HEK293 (cell line): ENCODE measurements around the gene CYP27B1.

Experiments
- CTCF ChIP-seq: fragments of 450-650 bp; formaldehyde crosslinking; IDR thresholded peaks from 2 replicates; pipeline ENCODE4 v1.5.1; 2016; ENCODE audit warnings: missing biosample characterization, missing genetic modification characterization
- GLI4 ChIP-seq: fragments of 450-650 bp; formaldehyde crosslinking; IDR thresholded peaks from 2 replicates; pipeline ENCODE4 v1.5.1; 2016; ENCODE audit warnings: missing biosample characterization, missing genetic modification characterization
- HOXC10 ChIP-seq: sonication (generic); formaldehyde crosslinking; IDR thresholded peaks from 2 replicates; pipeline ENCODE4 v1.8.1; 2023; ENCODE audit warnings: mild to moderate bottlenecking, missing genetic modification reagents
- IKZF3 ChIP-seq: fragments of 450-650 bp; IDR thresholded peaks from 2 replicates; pipeline ENCODE4 v1.5.0; 2018; ENCODE audit warnings: missing biosample characterization, mild to moderate bottlenecking, missing genetic modification characterization, moderate library complexity
- KLF10 ChIP-seq: fragments of 450-650 bp; IDR thresholded peaks from 2 replicates; pipeline ENCODE4 v1.5.1; 2018; ENCODE audit warnings: missing biosample characterization, mild to moderate bottlenecking, missing genetic modification characterization
- MEIS1 ChIP-seq: sonication (generic); formaldehyde crosslinking; IDR thresholded peaks from 2 replicates; pipeline ENCODE4 v1.8.1; 2022; ENCODE audit warnings: missing genetic modification reagents, mild to moderate bottlenecking, borderline replicate concordance
- OVOL3 ChIP-seq: fragments of 450-650 bp; formaldehyde crosslinking; IDR thresholded peaks from 2 replicates; pipeline ENCODE4 v1.5.1; 2016; ENCODE audit warnings: missing biosample characterization, missing genetic modification characterization
- RBAK ChIP-seq: fragments of 450-650 bp; formaldehyde crosslinking; IDR thresholded peaks from 2 replicates; pipeline ENCODE4 v1.5.1; 2016; ENCODE audit warnings: missing biosample characterization, missing genetic modification characterization
- SETDB1 ChIP-seq: IDR thresholded peaks from one replicate; pipeline ENCODE4 v1.6.1; 2017; ENCODE audit warnings: mild to moderate bottlenecking, low read length, moderate library complexity, mixed read lengths; ENCODE audit not compliant: insufficient read length
- SP2 ChIP-seq: fragments of 450-650 bp; formaldehyde crosslinking; IDR thresholded peaks from 2 replicates; pipeline ENCODE4 v1.5.1; 2016; ENCODE audit warnings: missing biosample characterization, missing genetic modification characterization
- ZBTB11 ChIP-seq: fragments of 450-650 bp; formaldehyde crosslinking; conservative IDR thresholded peaks from 2 replicates; pipeline ENCODE4 v1.5.1; 2016; ENCODE audit warnings: low read depth, missing biosample characterization, missing genetic modification characterization
- ZBTB7A ChIP-seq: fragments of 450-650 bp; formaldehyde crosslinking; IDR thresholded peaks from 2 replicates; pipeline ENCODE4 v1.5.1; 2016; ENCODE audit warnings: low read depth, missing biosample characterization, missing genetic modification characterization
- ZFP3 ChIP-seq: fragments of 450-650 bp; formaldehyde crosslinking; IDR thresholded peaks from 2 replicates; pipeline ENCODE4 v1.5.1; 2016; ENCODE audit warnings: low read depth, missing biosample characterization, missing genetic modification characterization
- ZFP37 ChIP-seq: fragments of 450-650 bp; formaldehyde crosslinking; IDR thresholded peaks from 2 replicates; pipeline ENCODE4 v1.5.1; 2016; ENCODE audit warnings: missing biosample characterization, missing genetic modification characterization
- ZNF112 ChIP-seq: fragments of 450-650 bp; formaldehyde crosslinking; IDR thresholded peaks from 2 replicates; pipeline ENCODE4 v1.5.0; 2017; ENCODE audit warnings: missing biosample characterization, missing genetic modification characterization
- ZNF114 ChIP-seq: fragments of 450-650 bp; formaldehyde crosslinking; IDR thresholded peaks from 2 replicates; pipeline ENCODE4 v1.5.0; 2017; ENCODE audit warnings: missing biosample characterization, missing genetic modification characterization
- ZNF138 ChIP-seq: fragments of 450-650 bp; formaldehyde crosslinking; IDR thresholded peaks from 2 replicates; pipeline ENCODE4 v1.5.1; 2016; ENCODE audit warnings: missing biosample characterization, missing genetic modification characterization, borderline replicate concordance
- ZNF157 ChIP-seq: fragments of 450-650 bp; formaldehyde crosslinking; IDR thresholded peaks from 2 replicates; pipeline ENCODE4 v1.5.1; 2016; ENCODE audit warnings: missing biosample characterization, missing genetic modification characterization
- ZNF174 ChIP-seq: fragments of 450-650 bp; formaldehyde crosslinking; IDR thresholded peaks from 2 replicates; pipeline ENCODE4 v1.5.0; 2017; ENCODE audit warnings: missing biosample characterization, mild to moderate bottlenecking, missing genetic modification characterization
- ZNF223 ChIP-seq: fragments of 450-650 bp; formaldehyde crosslinking; IDR thresholded peaks from 2 replicates; pipeline ENCODE4 v1.5.1; 2016; ENCODE audit warnings: missing biosample characterization, missing genetic modification characterization
- ZNF23 ChIP-seq: fragments of 450-650 bp; formaldehyde crosslinking; IDR thresholded peaks from 2 replicates; pipeline ENCODE4 v1.5.1; 2016; ENCODE audit warnings: missing biosample characterization, missing genetic modification characterization, borderline replicate concordance
- ZNF292 ChIP-seq: fragments of 450-650 bp; formaldehyde crosslinking; IDR thresholded peaks from 2 replicates; pipeline ENCODE4 v1.5.1; 2016; ENCODE audit warnings: low read depth, missing biosample characterization, missing genetic modification characterization, borderline replicate concordance
- ZNF37A ChIP-seq: fragments of 450-650 bp; IDR thresholded peaks from 2 replicates; pipeline ENCODE4 v1.5.1; 2018; ENCODE audit warnings: missing biosample characterization, missing genetic modification characterization
- ZNF391 ChIP-seq: fragments of 450-650 bp; formaldehyde crosslinking; IDR thresholded peaks from 2 replicates; pipeline ENCODE4 v1.5.1; 2016; ENCODE audit warnings: low read depth, missing biosample characterization, missing genetic modification characterization, borderline replicate concordance
- ZNF416 ChIP-seq: fragments of 450-650 bp; formaldehyde crosslinking; IDR thresholded peaks from 2 replicates; pipeline ENCODE4 v1.5.1; 2016; ENCODE audit warnings: missing biosample characterization, missing genetic modification characterization
- ZNF433 ChIP-seq: fragments of 450-650 bp; formaldehyde crosslinking; IDR thresholded peaks from 2 replicates; pipeline ENCODE4 v1.5.1; 2016; ENCODE audit warnings: missing biosample characterization, missing genetic modification characterization, low read depth
- ZNF529 ChIP-seq: fragments of 450-650 bp; formaldehyde crosslinking; IDR thresholded peaks from 2 replicates; pipeline ENCODE4 v1.5.1; 2017; ENCODE audit warnings: missing genetic modification characterization, missing biosample characterization; ENCODE audit not compliant: insufficient replicate concordance
- ZNF544 ChIP-seq: fragments of 450-650 bp; formaldehyde crosslinking; IDR thresholded peaks from 2 replicates; pipeline ENCODE4 v1.5.0; 2017; ENCODE audit warnings: missing biosample characterization, missing genetic modification characterization
- ZNF610 ChIP-seq: fragments of 450-650 bp; formaldehyde crosslinking; IDR thresholded peaks from 2 replicates; pipeline ENCODE4 v1.5.1; 2016; ENCODE audit warnings: missing biosample characterization, missing genetic modification characterization, borderline replicate concordance
- ZNF623 ChIP-seq: fragments of 450-650 bp; formaldehyde crosslinking; IDR thresholded peaks from 2 replicates; pipeline ENCODE4 v1.5.1; 2016; ENCODE audit warnings: missing biosample characterization, missing genetic modification characterization
- ZNF626 ChIP-seq: fragments of 450-650 bp; sonication (Bioruptor Pico); formaldehyde crosslinking; IDR thresholded peaks from 2 replicates; pipeline ENCODE4 v1.5.1; 2018; ENCODE audit warnings: missing biosample characterization, missing genetic modification characterization, inconsistent platforms
- ZNF677 ChIP-seq: fragments of 450-650 bp; IDR thresholded peaks from 2 replicates; pipeline ENCODE4 v1.5.0; 2018; ENCODE audit warnings: missing biosample characterization, mild to moderate bottlenecking, missing genetic modification characterization, moderate library complexity
- ZNF792 ChIP-seq: fragments of 450-650 bp; formaldehyde crosslinking; IDR thresholded peaks from 2 replicates; pipeline ENCODE4 v1.5.1; 2016; ENCODE audit warnings: missing biosample characterization, missing genetic modification characterization
- ZNF843 ChIP-seq: fragments of 450-650 bp; formaldehyde crosslinking; IDR thresholded peaks from 2 replicates; pipeline ENCODE4 v1.5.1; 2016; ENCODE audit warnings: missing biosample characterization, missing genetic modification characterization
- ZSCAN23 ChIP-seq: fragments of 450-650 bp; formaldehyde crosslinking; IDR thresholded peaks from 2 replicates; pipeline ENCODE4 v1.5.1; 2016; ENCODE audit warnings: missing biosample characterization, missing genetic modification characterization
- ZSCAN4 ChIP-seq: fragments of 450-650 bp; formaldehyde crosslinking; IDR thresholded peaks from 2 replicates; pipeline ENCODE4 v1.5.1; 2017; ENCODE audit warnings: missing biosample characterization, missing genetic modification characterization

The CYP27B1 gene

GRCh38 chr12:57726151-57726883 is 40.6 kb downstream of the CYP27B1 start (continued):
- TF ChIP-seq CTCF (peak; percentile 88), KLF10 (tag by site-specific recombination) (peak; percentile 67; the same call in 1 of the 2 replicates), ZNF792 (no peak), RBAK (tag by site-specific recombination) (no peak), ZFP3 (tag by site-specific recombination) (no peak), ZNF157 (tag by site-specific recombination) (no peak), SP2 (peak; percentile 81), ZNF544 (tag by site-specific recombination) (no peak), MEIS1 (no peak), OVOL3 (tag by site-specific recombination) (no peak), SETDB1 (no peak), ZNF292 (tag by site-specific recombination) (no peak), ZSCAN4 (tag by site-specific recombination) (peak; percentile 60), ZNF23 (tag by site-specific recombination) (no peak), GLI4 (tag by site-specific recombination) (no peak), ZNF843 (tag by site-specific recombination) (peak; percentile 76), ZNF174 (tag by site-specific recombination) (no peak), ZNF114 (tag by site-specific recombination) (no peak), ZNF37A (no peak), ZNF677 (no peak), ZNF416 (tag by site-specific recombination) (no peak), ZNF529 (tag by site-specific recombination) (no peak), ZNF626 (no peak), ZNF610 (tag by site-specific recombination) (no peak), IKZF3 (tag by site-specific recombination) (no peak; the same call in 1 of the 2 replicates), ZBTB11 (tag by site-specific recombination) (peak; percentile 61), ZNF623 (tag by site-specific recombination) (no peak), HOXC10 (CRISPR knock-in tag) (0 out of 2 replicates have a peak, but pooled peaks have one; percentile 30), ZFP37 (peak; percentile 89), ZNF112 (tag by site-specific recombination) (no peak), ZBTB7A (peak; percentile 97), ZNF391 (tag by site-specific recombination) (peak; percentile 82; the same call in 1 of the 2 replicates), ZNF433 (tag by site-specific recombination) (no peak), ZNF223 (tag by site-specific recombination) (no peak), ZSCAN23 (no peak), ZNF138 (tag by site-specific recombination) (no peak)
